Vagina (tissue), 2 donors: ENCODE results near the gene CHST5.

Experiments used
- CTCF ChIP-seq, 3 experiments: fragments of 450-650 bp in 2 of 3; fragments of 200-600 bp in 1 of 3; sonication (generic) in 1 of 3; IDR thresholded peaks; one replicate each; pipeline ENCODE4 v1.5.1; 2017 to 2019; ENCODE audit warnings: antibody characterized with exemption in 3 of 3, mild to moderate bottlenecking in 2 of 3, moderate library complexity in 2 of 3
- POLR2A ChIP-seq, 2 donors: fragments of 450-650 bp; IDR thresholded peaks; one replicate each; pipeline ENCODE4 v1.6.1; 2017; ENCODE audit warnings: antibody characterized with exemption in 2 of 2, mild to moderate bottlenecking in 2 of 2, moderate library complexity in 2 of 2

- no peak for TF ChIP-seq POLR2A (IDR thresholded peaks at IDR 0.05)
- no peak for TF ChIP-seq CTCF (IDR thresholded peaks at IDR 0.05)
These were observed 581 bp downstream of the CHST5 start for GRCh38 chr16:75535211-75535843.
